ENCODE results near the gene BACH2. TPM values are rescaled to one million over a fixed set of nuclear protein-coding genes. Genes with fewer than 3 reads are reported as not detected.
A peak's percentile ranks its signal among the peaks of the same experiment; 100 is the strongest.

BACH2 gene
- total and polyA plus RNA-seq, 4 experiments from 2014 or later, result 6.5 to 48.0 (median 25.8) TPM

GRCh38 chr6:90098627-90099026, 198.0 kb downstream of the BACH2 start:
- Mint-ChIP-seq H3K36me3 (no peaks in the 10 kb centered on the region), H3K27me3 (no peaks in the 10 kb centered on the region), H3K27ac (peak overlapping the region in 3 of 7 donors; percentile 14 to 51 (median 30)), H3K4me1 (peaks cover 37 to 69% (median 51%) of the 10 kb centered on the region in 4 donors), H3K9me3 (peaks cover 0 to 1% (median 0%) of the 10 kb centered on the region in 8 donors), H3K4me3 (peak overlapping the region in 2 of 8 donors; percentile 25 to 55)
- CTCF ChIA-PET (ENCODE audit: partially characterized antibody), result interaction anchor here (0.9 to 1.3 kb wide), 2 partner anchors 15 to 158 kb away, joined by 6 read pairs; no protein-coding TSS in a partner anchor
- H3K9me3 ChIP-seq (ENCODE audit: control insufficient read depth in 1 of 2, low read length in 2 of 2), result no peaks in the 10 kb centered on the region
- POLR2A ChIA-PET (ENCODE audit: partially characterized antibody), result interaction anchor here (0.7 to 1.4 kb wide), 3 partner anchors 10 to 190 kb away, joined by 3 to 4 read pairs (median 4); no protein-coding TSS in a partner anchor
- H3K36me3 ChIP-seq (ENCODE audit: insufficient read depth, low read length), result no peaks in the 10 kb centered on the region
- no peaks in the 10 kb centered on the region for H3K27me3 ChIP-seq (ENCODE audit: insufficient read depth, low read length)
- H3K4me1 ChIP-seq (ENCODE audit: insufficient read depth, low read length), result peaks cover 52% of the 10 kb centered on the region
- no peak overlapping the region for H3K4me3 ChIP-seq (ENCODE audit: low read length in 2 of 2)
- intact Hi-C loops (cut with micrococcal nuclease), result no loop called here
- H3K27ac ChIP-seq (ENCODE audit: low read depth, low read length), result no peak overlapping the region
- no peak for DNase-seq

DNA sequence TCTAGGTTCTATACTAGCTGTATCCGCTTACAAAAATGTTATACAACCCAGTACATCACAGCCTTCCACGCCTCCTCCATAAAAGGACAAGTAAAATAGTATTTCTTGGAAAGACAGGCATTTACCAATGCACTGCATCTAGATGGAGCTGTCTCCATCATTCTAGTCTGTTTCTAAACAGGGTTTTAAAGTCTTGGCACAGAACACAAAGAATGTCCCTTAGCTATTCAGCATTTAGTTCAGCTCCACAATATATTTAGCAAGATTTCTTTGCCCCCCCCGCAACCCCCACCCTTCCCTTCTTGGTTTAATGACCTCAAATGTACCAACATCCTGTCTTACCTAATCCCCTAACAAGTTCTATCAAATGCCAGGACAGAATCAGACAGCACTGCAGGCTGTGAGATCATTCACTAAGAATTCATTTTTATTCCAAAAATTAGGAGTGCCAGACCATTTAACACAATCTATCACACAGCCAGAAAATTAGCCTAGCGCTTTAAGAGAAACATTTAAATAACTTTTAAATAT, 198.6 kb downstream of the BACH2 start:
- H3K9me3 Mint-ChIP-seq, result peaks cover 0 to 1% (median 0%) of the 10 kb centered on the region in 8 donors
- intact Hi-C loops (cut with micrococcal nuclease), result no loop called here
- no peaks in the 10 kb centered on the region for H3K27me3 ChIP-seq (ENCODE audit: insufficient read depth, low read length)
- peaks cover 31 to 63% (median 47%) of the 10 kb centered on the region in 4 donors for H3K4me1 Mint-ChIP-seq
- H3K27me3 Mint-ChIP-seq, result no peaks in the 10 kb centered on the region
- peak overlapping the region in 2 of 8 donors; percentile 25 to 55 for H3K4me3 Mint-ChIP-seq
- H3K36me3 ChIP-seq (ENCODE audit: insufficient read depth, low read length), result no peaks in the 10 kb centered on the region
- no peaks in the 10 kb centered on the region for H3K36me3 Mint-ChIP-seq
- CTCF ChIA-PET (ENCODE audit: partially characterized antibody), result interaction anchor here (0.9 to 1.3 kb wide), 2 partner anchors 15 to 158 kb away, joined by 6 read pairs; no protein-coding TSS in a partner anchor
- DNase-seq, result peak in 1 of 5 donors; percentile 59
- no peaks in the 10 kb centered on the region for H3K9me3 ChIP-seq (ENCODE audit: control insufficient read depth in 1 of 2, low read length in 2 of 2)
- H3K27ac Mint-ChIP-seq, result peak overlapping the region in 3 of 7 donors; percentile 9 to 30 (median 14)
- H3K27ac ChIP-seq (ENCODE audit: low read depth, low read length), result no peak overlapping the region
- POLR2A ChIA-PET (ENCODE audit: partially characterized antibody), result interaction anchor here (0.9 to 1.4 kb wide), 2 partner anchors 10 to 15 kb away, joined by 4 read pairs; no protein-coding TSS in a partner anchor
- peaks cover 46% of the 10 kb centered on the region for H3K4me1 ChIP-seq (ENCODE audit: insufficient read depth, low read length)
- no peak overlapping the region for H3K4me3 ChIP-seq (ENCODE audit: low read length in 2 of 2)

- ChIA-PET POLR2A (ENCODE audit: partially characterized antibody) (interaction anchor here (0.9 to 1.4 kb wide), 2 partner anchors 9 to 14 kb away, joined by 4 read pairs; no protein-coding TSS in a partner anchor), CTCF (ENCODE audit: partially characterized antibody) (interaction anchor here (0.7 to 1.3 kb wide), 4 partner anchors 14 to 296 kb away, joined by 3 to 6 read pairs (median 4); no protein-coding TSS in a partner anchor)
- H3K27me3 ChIP-seq (ENCODE audit: insufficient read depth, low read length), result no peaks in the 10 kb centered on the region
- H3K27me3 Mint-ChIP-seq, result no peaks in the 10 kb centered on the region
- peaks cover 28 to 62% (median 45%) of the 10 kb centered on the region in 4 donors for H3K4me1 Mint-ChIP-seq
- no peaks in the 10 kb centered on the region for H3K36me3 ChIP-seq (ENCODE audit: insufficient read depth, low read length)
- H3K9me3 ChIP-seq (ENCODE audit: control insufficient read depth in 1 of 2, low read length in 2 of 2), result no peaks in the 10 kb centered on the region
- no peak overlapping the region for H3K4me3 ChIP-seq (ENCODE audit: low read length in 2 of 2)
- no peak overlapping the region for H3K27ac Mint-ChIP-seq
- DNase-seq, result no peak
- H3K4me1 ChIP-seq (ENCODE audit: insufficient read depth, low read length), result peaks cover 44% of the 10 kb centered on the region
- no peak overlapping the region for H3K4me3 Mint-ChIP-seq
- intact Hi-C loops (cut with micrococcal nuclease), result no loop called here
- no peaks in the 10 kb centered on the region for H3K36me3 Mint-ChIP-seq
- peaks cover 0 to 1% (median 0%) of the 10 kb centered on the region in 8 donors for H3K9me3 Mint-ChIP-seq
- no peak overlapping the region for H3K27ac ChIP-seq (ENCODE audit: low read depth, low read length)
Measured at GRCh38 chr6:90097356-90097755, 199.3 kb downstream of the BACH2 start.

- Histone ChIP-seq H3K36me3 (ENCODE audit: insufficient read depth, low read length) (no peaks in the 10 kb centered on the region), H3K27ac (ENCODE audit: low read depth, low read length) (no peak overlapping the region), H3K4me1 (ENCODE audit: insufficient read depth, low read length) (peaks cover 44% of the 10 kb centered on the region), H3K27me3 (ENCODE audit: insufficient read depth, low read length) (no peaks in the 10 kb centered on the region), H3K4me3 (ENCODE audit: low read length in 2 of 2) (no peak overlapping the region), H3K9me3 (ENCODE audit: control insufficient read depth in 1 of 2, low read length in 2 of 2) (no peaks in the 10 kb centered on the region)
- peaks cover 0 to 1% (median 0%) of the 10 kb centered on the region in 8 donors for H3K9me3 Mint-ChIP-seq
- peaks cover 28 to 62% (median 45%) of the 10 kb centered on the region in 4 donors for H3K4me1 Mint-ChIP-seq
- peak overlapping the region in 2 of 8 donors; percentile 10 to 11 for H3K4me3 Mint-ChIP-seq
- no peak for DNase-seq
- ChIA-PET CTCF (ENCODE audit: partially characterized antibody) (interaction anchor here (0.7 to 2.0 kb wide), 3 partner anchors 9 to 296 kb away, joined by 3 to 4 read pairs (median 3); no protein-coding TSS in a partner anchor), POLR2A (ENCODE audit: partially characterized antibody) (interaction anchor here (0.7 kb wide), 1 partner anchor 13 kb away, joined by 3 read pairs; no protein-coding TSS in a partner anchor)
- H3K27ac Mint-ChIP-seq, result peak overlapping the region in 3 of 7 donors; percentile 8 to 63 (median 48)
- H3K27me3 Mint-ChIP-seq, result no peaks in the 10 kb centered on the region
- intact Hi-C loops (cut with micrococcal nuclease), result no loop called here
- H3K36me3 Mint-ChIP-seq, result no peaks in the 10 kb centered on the region
Measured at GRCh38 chr6:90096818-90097217, 199.8 kb downstream of the BACH2 start.

- H3K9me3 Mint-ChIP-seq, result peaks cover 0 to 1% (median 0%) of the 10 kb centered on the region in 8 donors
- DNase-seq, result no peak
- no peaks in the 10 kb centered on the region for H3K27me3 Mint-ChIP-seq
- Histone ChIP-seq H3K27ac (ENCODE audit: low read depth, low read length) (no peak overlapping the region), H3K9me3 (ENCODE audit: control insufficient read depth in 1 of 2, low read length in 2 of 2) (no peaks in the 10 kb centered on the region), H3K4me1 (ENCODE audit: insufficient read depth, low read length) (peaks cover 44% of the 10 kb centered on the region), H3K4me3 (ENCODE audit: low read length in 2 of 2) (no peak overlapping the region), H3K27me3 (ENCODE audit: insufficient read depth, low read length) (no peaks in the 10 kb centered on the region), H3K36me3 (ENCODE audit: insufficient read depth, low read length) (no peaks in the 10 kb centered on the region)
- H3K36me3 Mint-ChIP-seq, result no peaks in the 10 kb centered on the region
- ChIA-PET POLR2A (ENCODE audit: partially characterized antibody) (no interaction called here), CTCF (ENCODE audit: partially characterized antibody) (interaction anchor here (2.0 kb wide), 1 partner anchor 10 kb away, joined by 4 read pairs; no protein-coding TSS in a partner anchor)
- peaks cover 28 to 63% (median 47%) of the 10 kb centered on the region in 4 donors for H3K4me1 Mint-ChIP-seq
- intact Hi-C loops (cut with micrococcal nuclease), result no loop called here
- peak overlapping the region in 2 of 7 donors; percentile 8 to 19 for H3K27ac Mint-ChIP-seq
- H3K4me3 Mint-ChIP-seq, result peak overlapping the region in 5 of 8 donors; percentile 0 to 61 (median 14)
Measured at GRCh38 chr6:90095788-90096187, 200.9 kb downstream of the BACH2 start.

- no peaks in the 10 kb centered on the region for H3K36me3 Mint-ChIP-seq
- POLR2A ChIA-PET (ENCODE audit: partially characterized antibody), result no interaction called here
- peak overlapping the region in 2 of 8 donors; percentile 27 to 61 for H3K4me3 Mint-ChIP-seq
- peak overlapping the region in 1 of 7 donors; percentile 46 for H3K27ac Mint-ChIP-seq
- H3K36me3 ChIP-seq (ENCODE audit: insufficient read depth, low read length), result no peaks in the 10 kb centered on the region
- H3K9me3 ChIP-seq (ENCODE audit: control insufficient read depth in 1 of 2, low read length in 2 of 2), result no peaks in the 10 kb centered on the region
- H3K4me1 Mint-ChIP-seq, result peaks cover 28 to 65% (median 46%) of the 10 kb centered on the region in 4 donors
- H3K4me3 ChIP-seq (ENCODE audit: low read length in 2 of 2), result no peak overlapping the region
- intact Hi-C loops (cut with micrococcal nuclease), result no loop called here
- H3K27me3 ChIP-seq (ENCODE audit: insufficient read depth, low read length), result no peaks in the 10 kb centered on the region
- H3K27ac ChIP-seq (ENCODE audit: low read depth, low read length), result no peak overlapping the region
- no peaks in the 10 kb centered on the region for H3K9me3 Mint-ChIP-seq
- H3K27me3 Mint-ChIP-seq, result no peaks in the 10 kb centered on the region
- peaks cover 43% of the 10 kb centered on the region for H3K4me1 ChIP-seq (ENCODE audit: insufficient read depth, low read length)
- CTCF ChIA-PET (ENCODE audit: partially characterized antibody), result interaction anchor here (2.0 kb wide), 1 partner anchor 11 kb away, joined by 4 read pairs; no protein-coding TSS in a partner anchor
- no peak for DNase-seq
Measured at GRCh38 chr6:90095145-90095544, 201.5 kb downstream of the BACH2 start.

DNA sequence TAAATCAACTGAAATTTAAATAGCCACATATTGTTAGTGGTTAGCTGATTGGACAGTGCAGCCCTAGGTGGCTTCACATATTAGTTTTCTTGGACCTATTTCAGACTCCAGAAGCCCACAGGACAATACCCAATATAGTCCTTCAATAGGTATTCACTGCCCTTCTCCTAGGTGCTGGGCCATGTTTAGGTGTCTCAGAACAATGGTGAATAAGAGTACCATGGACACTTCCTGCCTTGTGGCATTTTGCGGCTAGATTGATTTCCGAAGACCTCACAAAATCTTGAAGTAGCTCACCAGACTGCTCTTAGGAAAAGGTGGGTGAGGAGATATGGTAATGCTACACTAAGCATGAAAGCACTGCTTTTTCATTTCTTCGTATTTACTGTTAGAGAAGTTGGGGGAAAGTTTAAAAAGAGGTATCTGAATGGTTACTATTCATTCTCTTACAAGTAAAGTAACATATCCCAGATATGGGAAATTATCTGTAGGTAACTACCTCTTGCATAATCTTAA, 203.0 kb downstream of the BACH2 start:
- no peaks in the 10 kb centered on the region for H3K36me3 ChIP-seq (ENCODE audit: insufficient read depth, low read length)
- no peak overlapping the region for H3K4me3 ChIP-seq (ENCODE audit: low read length in 2 of 2)
- Mint-ChIP-seq H3K36me3 (no peaks in the 10 kb centered on the region), H3K4me3 (no peak overlapping the region), H3K27me3 (no peaks in the 10 kb centered on the region), H3K27ac (no peak overlapping the region), H3K9me3 (no peaks in the 10 kb centered on the region), H3K4me1 (peaks cover 22 to 55% (median 37%) of the 10 kb centered on the region in 4 donors)
- CTCF ChIA-PET (ENCODE audit: partially characterized antibody), result no interaction called here
- intact Hi-C loops (cut with micrococcal nuclease), result no loop called here
- H3K9me3 ChIP-seq (ENCODE audit: control insufficient read depth in 1 of 2, low read length in 2 of 2), result no peaks in the 10 kb centered on the region
- H3K27me3 ChIP-seq (ENCODE audit: insufficient read depth, low read length), result no peaks in the 10 kb centered on the region
- H3K4me1 ChIP-seq (ENCODE audit: insufficient read depth, low read length), result peaks cover 36% of the 10 kb centered on the region
- POLR2A ChIA-PET (ENCODE audit: partially characterized antibody), result no interaction called here
- H3K27ac ChIP-seq (ENCODE audit: low read depth, low read length), result no peak overlapping the region
- no peak for DNase-seq
